ENCODE measurements around the gene NUDT14. TPM values are rescaled to one million over a fixed set of nuclear protein-coding genes. Genes with fewer than 3 reads are reported as not detected.
A peak's percentile ranks its signal among the peaks of the same experiment; 100 is the strongest.

Gene NUDT14
- total and polyA plus RNA-seq, 2 donors from 2014 or later: 48.6 to 59.1 TPM

DNA sequence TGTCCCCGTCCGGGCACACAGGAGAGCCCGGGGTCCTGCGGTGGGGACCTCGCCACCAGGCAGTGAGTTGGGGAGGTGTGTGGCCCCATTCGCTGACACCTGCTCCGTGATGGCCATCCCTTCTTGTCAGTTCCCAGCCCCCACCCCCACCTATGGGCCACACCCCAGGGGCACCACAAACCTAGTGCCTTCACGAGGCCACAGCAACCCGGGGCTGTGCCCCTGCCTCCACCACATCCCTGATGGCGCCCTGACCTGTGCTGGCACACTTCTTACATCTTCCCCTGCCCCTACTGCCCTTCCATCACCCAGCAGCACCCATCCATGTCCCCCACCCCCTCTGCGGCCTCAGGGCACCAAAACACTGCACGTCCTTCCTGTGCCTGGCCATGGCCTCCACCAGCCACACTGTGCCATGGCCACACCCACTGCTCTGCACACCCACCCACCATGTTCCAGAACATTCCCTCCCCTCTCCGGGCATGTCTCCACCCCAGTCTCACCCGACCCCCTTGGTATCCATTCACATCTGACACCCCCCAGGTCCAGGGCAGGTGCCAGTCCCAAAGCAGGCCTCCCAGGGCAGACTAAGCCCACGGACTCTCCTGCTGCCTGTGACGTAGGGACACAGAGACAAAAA, 37.0 kb downstream of the NUDT14 start:
- TF ChIP-seq, protein P1, sequence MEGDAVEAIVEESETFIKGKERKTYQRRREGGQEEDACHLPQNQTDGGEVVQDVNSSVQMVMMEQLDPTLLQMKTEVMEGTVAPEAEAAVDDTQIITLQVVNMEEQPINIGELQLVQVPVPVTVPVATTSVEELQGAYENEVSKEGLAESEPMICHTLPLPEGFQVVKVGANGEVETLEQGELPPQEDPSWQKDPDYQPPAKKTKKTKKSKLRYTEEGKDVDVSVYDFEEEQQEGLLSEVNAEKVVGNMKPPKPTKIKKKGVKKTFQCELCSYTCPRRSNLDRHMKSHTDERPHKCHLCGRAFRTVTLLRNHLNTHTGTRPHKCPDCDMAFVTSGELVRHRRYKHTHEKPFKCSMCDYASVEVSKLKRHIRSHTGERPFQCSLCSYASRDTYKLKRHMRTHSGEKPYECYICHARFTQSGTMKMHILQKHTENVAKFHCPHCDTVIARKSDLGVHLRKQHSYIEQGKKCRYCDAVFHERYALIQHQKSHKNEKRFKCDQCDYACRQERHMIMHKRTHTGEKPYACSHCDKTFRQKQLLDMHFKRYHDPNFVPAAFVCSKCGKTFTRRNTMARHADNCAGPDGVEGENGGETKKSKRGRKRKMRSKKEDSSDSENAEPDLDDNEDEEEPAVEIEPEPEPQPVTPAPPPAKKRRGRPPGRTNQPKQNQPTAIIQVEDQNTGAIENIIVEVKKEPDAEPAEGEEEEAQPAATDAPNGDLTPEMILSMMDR (IDR thresholded peaks at IDR 0.05; ENCODE audit: borderline replicate concordance, extremely low read depth, insufficient read depth): no peak
- H3K36me3 ChIP-seq (ENCODE audit: control insufficient read depth in 2 of 3, insufficient read depth in 3 of 3, low read length in 3 of 3): no peaks in the 10 kb centered on the region
- H3K4me1 ChIP-seq (ENCODE audit: control insufficient read depth in 2 of 3, insufficient read depth in 2 of 3, low read depth in 1 of 3, low read length in 3 of 3): no peaks in the 10 kb centered on the region
- intact Hi-C loops (cut with DNase I): no loop called here
- peaks cover 0 to 14% (median 3%) of the 10 kb centered on the region in 3 donors for H3K9me3 ChIP-seq (ENCODE audit: control insufficient read depth in 2 of 3, insufficient read depth in 1 of 3, low read length in 3 of 3)
- peak in 1 of 5 donors; percentile 49 for DNase-seq
- no peak for FAIRE-seq
- no peaks in the 10 kb centered on the region for H3K27me3 ChIP-seq (ENCODE audit: control insufficient read depth, insufficient read depth, low read length)
- H3K9ac ChIP-seq (ENCODE audit: low read length in 3 of 3): no peak overlapping the region
- H3K4me3 ChIP-seq (ENCODE audit: low read length in 3 of 3): no peak overlapping the region
- H3K27ac ChIP-seq (ENCODE audit: low read depth in 2 of 2, low read length in 2 of 2): no peak overlapping the region

DNA sequence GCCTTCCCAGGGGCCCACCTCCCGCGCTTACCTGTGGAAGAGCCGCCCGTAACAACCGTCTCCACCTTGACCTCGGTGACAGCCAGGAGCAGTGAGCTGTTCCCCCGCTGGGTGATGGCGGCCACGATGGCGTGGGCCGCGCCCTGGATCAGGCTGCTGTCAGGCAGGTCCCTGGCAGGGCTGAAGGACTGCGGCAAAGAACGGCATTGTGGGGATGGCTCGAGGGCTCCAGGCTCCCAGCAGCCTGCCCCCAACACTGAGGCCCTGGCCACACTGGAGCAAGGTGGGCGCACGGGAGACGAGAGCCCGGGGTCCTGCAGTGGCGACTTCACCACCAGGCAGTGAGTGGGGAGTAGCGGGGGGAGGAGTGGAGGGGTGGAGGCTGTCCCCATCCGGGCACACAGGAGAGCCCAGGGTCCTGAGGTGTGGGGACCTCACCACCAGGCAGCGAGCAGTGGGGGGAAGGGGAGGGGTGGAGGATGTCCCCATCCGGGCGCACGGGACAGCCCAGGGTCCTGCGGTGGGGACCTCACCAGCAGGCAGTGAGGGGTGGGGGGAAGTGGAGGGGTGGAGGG, 37.6 kb downstream of the NUDT14 start:
- H3K36me3 ChIP-seq (ENCODE audit: control insufficient read depth in 2 of 3, insufficient read depth in 3 of 3, low read length in 3 of 3): no peaks in the 10 kb centered on the region
- DNase-seq (peak in 1 of 5 donors; percentile 62), FAIRE-seq (no peak)
- intact Hi-C loops (cut with DNase I): no loop called here
- TF ChIP-seq, protein P1 (IDR thresholded peaks at IDR 0.05; ENCODE audit: borderline replicate concordance, extremely low read depth, insufficient read depth): no peak
- H3K4me3 ChIP-seq (ENCODE audit: low read length in 3 of 3): no peak overlapping the region
- no peak overlapping the region for H3K27ac ChIP-seq (ENCODE audit: low read depth in 2 of 2, low read length in 2 of 2)
- no peaks in the 10 kb centered on the region for H3K4me1 ChIP-seq (ENCODE audit: control insufficient read depth in 2 of 3, insufficient read depth in 2 of 3, low read depth in 1 of 3, low read length in 3 of 3)
- H3K9me3 ChIP-seq (ENCODE audit: control insufficient read depth in 2 of 3, insufficient read depth in 1 of 3, low read length in 3 of 3): peaks cover 0 to 14% (median 3%) of the 10 kb centered on the region in 3 donors
- no peak overlapping the region for H3K9ac ChIP-seq (ENCODE audit: low read length in 3 of 3)
- H3K27me3 ChIP-seq (ENCODE audit: control insufficient read depth, insufficient read depth, low read length): no peaks in the 10 kb centered on the region

DNA sequence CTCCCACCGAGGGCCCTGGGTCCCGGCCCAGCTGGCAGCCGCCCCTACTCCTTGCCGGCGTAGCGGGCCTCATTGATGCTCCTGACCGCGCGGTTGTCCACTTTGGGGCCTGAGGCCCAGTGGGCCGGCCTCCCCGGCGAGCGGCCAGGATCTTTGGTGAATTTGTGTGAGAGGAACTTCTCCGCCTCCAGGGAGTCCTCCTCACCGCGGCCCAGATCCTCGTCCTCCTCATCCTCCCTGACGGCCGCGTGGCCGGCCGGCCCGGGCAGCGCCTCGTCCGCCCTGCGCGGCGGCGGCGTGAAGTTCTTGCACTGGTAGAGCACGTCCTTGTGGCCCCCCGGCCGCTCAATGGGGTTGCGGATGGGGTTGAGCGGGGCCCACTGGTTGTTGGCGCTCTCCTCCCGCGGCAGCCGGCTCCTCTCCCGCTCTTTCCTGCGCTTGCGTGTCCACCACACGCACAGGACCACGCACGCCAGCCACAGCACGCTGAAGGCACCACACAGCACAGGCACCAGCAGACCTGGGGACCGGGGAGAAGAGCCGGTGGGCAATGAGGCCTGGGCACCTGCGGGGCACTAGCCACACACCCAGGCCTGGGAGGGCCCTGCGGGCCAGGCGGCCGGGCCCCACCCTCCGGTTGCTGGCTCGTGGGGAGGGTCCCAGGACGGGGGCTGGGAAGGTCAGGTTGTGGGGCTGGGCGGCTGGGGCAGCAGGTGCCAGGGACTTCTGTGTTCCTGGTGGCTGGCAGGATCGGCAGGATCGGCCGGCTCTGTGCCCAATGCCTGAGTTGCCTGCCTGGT, 38.3 kb downstream of the NUDT14 start:
- H3K4me1 ChIP-seq (ENCODE audit: control insufficient read depth in 2 of 3, insufficient read depth in 2 of 3, low read depth in 1 of 3, low read length in 3 of 3): no peaks in the 10 kb centered on the region
- H3K9me3 ChIP-seq (ENCODE audit: control insufficient read depth in 2 of 3, insufficient read depth in 1 of 3, low read length in 3 of 3): peaks cover 0 to 14% (median 3%) of the 10 kb centered on the region in 3 donors
- FAIRE-seq (no peak), DNase-seq (peak in 1 of 5 donors; percentile 60)
- TF ChIP-seq, protein P1 (IDR thresholded peaks at IDR 0.05; ENCODE audit: borderline replicate concordance, extremely low read depth, insufficient read depth): no peak
- intact Hi-C loops (cut with DNase I): no loop called here
- no peak overlapping the region for H3K4me3 ChIP-seq (ENCODE audit: low read length in 3 of 3)
- H3K36me3 ChIP-seq (ENCODE audit: control insufficient read depth in 2 of 3, insufficient read depth in 3 of 3, low read length in 3 of 3): no peaks in the 10 kb centered on the region
- H3K27ac ChIP-seq (ENCODE audit: low read depth in 2 of 2, low read length in 2 of 2): no peak overlapping the region
- no peak overlapping the region for H3K9ac ChIP-seq (ENCODE audit: low read length in 3 of 3)
- H3K27me3 ChIP-seq (ENCODE audit: control insufficient read depth, insufficient read depth, low read length): no peaks in the 10 kb centered on the region

Data from kidney (tissue), 14 donors.